Thoracic aorta (tissue), 2 donors: ENCODE results near the gene JUNB. TPM values are rescaled to one million over a fixed set of nuclear protein-coding genes. Genes with fewer than 3 reads are reported as not detected.
"Not testable (repeated sequence)": the region's sequence is repeated elsewhere in the genome, so short reads cannot be mapped to it uniquely, and the experiment has no call there.

ENCODE experiments used
- ATAC-seq: fragments of 150-250 bp; one replicate; pipeline ENCODE4 v1.8.0; 2017; ENCODE audit warnings: low read depth; ENCODE audit not compliant: insufficient number of reproducible peaks, low FRiP score
- DNase-seq: peaks from one replicate; pipeline ENCODE4 v3.0.0-alpha.2; 2020; ENCODE audit warnings: low spot score
- H3K27ac ChIP-seq, 2 donors: fragments of 200-600 bp; sonication (generic); 1 replicate in 1 of 2; 2 replicates in 1 of 2; pipeline ENCODE4 v1.5.1; 2016; ENCODE audit warnings: mild to moderate bottlenecking in 2 of 2, moderate library complexity in 2 of 2
- H3K27me3 ChIP-seq: fragments of 200-600 bp; sonication (generic); replicated peaks from 2 replicates; pipeline ENCODE4 v1.6.0; 2016; ENCODE audit warnings: mild to moderate bottlenecking; ENCODE audit not compliant: insufficient read depth
- H3K36me3 ChIP-seq: fragments of 200-600 bp; sonication (generic); one replicate; pipeline ENCODE4 v1.5.1; 2016
- H3K4me1 ChIP-seq, 2 donors: fragments of 200-600 bp; sonication (generic); 1 replicate in 1 of 2; 2 replicates in 1 of 2; pipeline versions ENCODE4 v1.5.1 to v1.6.0; 2016; ENCODE audit warnings: low read depth in 2 of 2, mild to moderate bottlenecking in 1 of 2; ENCODE audit not compliant: control insufficient read depth in 1 of 2
- H3K4me3 ChIP-seq: fragments of 200-600 bp; sonication (generic); 2 replicates; pipeline ENCODE4 v1.5.1; 2016; ENCODE audit warnings: mild to moderate bottlenecking
- H3K9me3 ChIP-seq: fragments of 200-600 bp; sonication (generic); 2 replicates; pipeline ENCODE4 v1.5.1; 2016
- total RNA-seq, 2 donors: library from RNA; depleted of rRNA; stranded (reverse); fragments of >200 nt; gene quantifications; one replicate each; pipeline versions ENCODE4 v1.1.0 to v1.2.3, GENCODE V29; 2016
- TF ChIP-seq, protein P1 (sequence below): fragments of 200-600 bp; sonication (generic); IDR thresholded peaks from one replicate; pipeline ENCODE4 v1.5.1; 2019; ENCODE audit warnings: antibody characterized with exemption

JUNB gene
- total RNA-seq, 2 donors from 2014 or later, result 698 to 2,087 TPM

GRCh38 chr19:12797141-12797587 is 5.9 kb downstream of the JUNB start:
- no peak overlapping the region for H3K4me3 ChIP-seq
- DNase-seq, result no peak
- ATAC-seq, result no peak
- no peaks in the 10 kb centered on the region for H3K9me3 ChIP-seq
- TF ChIP-seq, protein P1, sequence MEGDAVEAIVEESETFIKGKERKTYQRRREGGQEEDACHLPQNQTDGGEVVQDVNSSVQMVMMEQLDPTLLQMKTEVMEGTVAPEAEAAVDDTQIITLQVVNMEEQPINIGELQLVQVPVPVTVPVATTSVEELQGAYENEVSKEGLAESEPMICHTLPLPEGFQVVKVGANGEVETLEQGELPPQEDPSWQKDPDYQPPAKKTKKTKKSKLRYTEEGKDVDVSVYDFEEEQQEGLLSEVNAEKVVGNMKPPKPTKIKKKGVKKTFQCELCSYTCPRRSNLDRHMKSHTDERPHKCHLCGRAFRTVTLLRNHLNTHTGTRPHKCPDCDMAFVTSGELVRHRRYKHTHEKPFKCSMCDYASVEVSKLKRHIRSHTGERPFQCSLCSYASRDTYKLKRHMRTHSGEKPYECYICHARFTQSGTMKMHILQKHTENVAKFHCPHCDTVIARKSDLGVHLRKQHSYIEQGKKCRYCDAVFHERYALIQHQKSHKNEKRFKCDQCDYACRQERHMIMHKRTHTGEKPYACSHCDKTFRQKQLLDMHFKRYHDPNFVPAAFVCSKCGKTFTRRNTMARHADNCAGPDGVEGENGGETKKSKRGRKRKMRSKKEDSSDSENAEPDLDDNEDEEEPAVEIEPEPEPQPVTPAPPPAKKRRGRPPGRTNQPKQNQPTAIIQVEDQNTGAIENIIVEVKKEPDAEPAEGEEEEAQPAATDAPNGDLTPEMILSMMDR, result no peak
- no peaks in the 10 kb centered on the region for H3K27me3 ChIP-seq
- H3K4me1 ChIP-seq, result peaks cover 5 to 39% of the 10 kb centered on the region in 2 donors
- peak overlapping the region in 1 of 2 donors; percentile 1 for H3K27ac ChIP-seq
- no peaks in the 10 kb centered on the region for H3K36me3 ChIP-seq

- H3K4me1 ChIP-seq, result peaks cover 5 to 43% of the 10 kb centered on the region in 2 donors
- ATAC-seq, result not testable (repeated sequence)
These were observed 6.3 kb downstream of the JUNB start for GRCh38 chr19:12797607-12798006.

GRCh38 chr19:12799742-12800465 is 8.6 kb downstream of the JUNB start:
- Histone ChIP-seq H3K27me3 (no peaks in the 10 kb centered on the region), H3K4me1 (peaks cover 5 to 35% of the 10 kb centered on the region in 2 donors), H3K27ac (no peak overlapping the region), H3K36me3 (no peaks in the 10 kb centered on the region), H3K4me3 (no peak overlapping the region), H3K9me3 (no peaks in the 10 kb centered on the region)
- DNase-seq, result no peak
- TF ChIP-seq, protein P1, result no peak
- ATAC-seq, result no peak

More at GRCh38 chr19:12797607-12798006, 6.3 kb downstream of the JUNB start:
- H3K27me3 ChIP-seq, H3K9me3 ChIP-seq, DNase-seq, H3K4me3 ChIP-seq, H3K27ac ChIP-seq, H3K36me3 ChIP-seq: not testable (repeated sequence)

- H3K27me3 ChIP-seq, result no peaks in the 10 kb centered on the region
- peaks cover 5 to 33% of the 10 kb centered on the region in 2 donors for H3K4me1 ChIP-seq
- peak overlapping the region; percentile 77 for H3K4me3 ChIP-seq
- no peak overlapping the region for H3K27ac ChIP-seq
- no peak for ATAC-seq
- TF ChIP-seq, protein P1, result no peak
- H3K9me3 ChIP-seq, result no peaks in the 10 kb centered on the region
- no peak for DNase-seq
- no peaks in the 10 kb centered on the region for H3K36me3 ChIP-seq
These were observed 9.1 kb downstream of the JUNB start for GRCh38 chr19:12800466-12800770.

GRCh38 chr19:12800923-12801465 is 9.7 kb downstream of the JUNB start:
- no peaks in the 10 kb centered on the region for H3K27me3 ChIP-seq
- no peak for ATAC-seq
- peaks cover 5 to 28% of the 10 kb centered on the region in 2 donors for H3K4me1 ChIP-seq
- peak overlapping the region; percentile 77 for H3K4me3 ChIP-seq
- peak overlapping the region; percentile 27 to 61 for H3K27ac ChIP-seq
- H3K9me3 ChIP-seq, result no peaks in the 10 kb centered on the region
- DNase-seq, result no peak
- TF ChIP-seq, protein P1, result no peak
- H3K36me3 ChIP-seq, result no peaks in the 10 kb centered on the region
